ENCODE measurements around the gene SLC25A23.
A peak's percentile ranks its signal among the peaks of the same experiment; 100 is the strongest.
"Not testable (repeated sequence)": the region's sequence is repeated elsewhere in the genome, so short reads cannot be mapped to it uniquely, and the experiment has no call there.

SLC25A23 gene

GRCh38 chr19:6429419-6430221 is 30.0 kb downstream of the SLC25A23 start:
- no peak for TF ChIP-seq CTCF (conservative IDR thresholded peaks at IDR 0.05; ENCODE audit: low read depth, low read length)
- no peak overlapping the region for H3K4me3 ChIP-seq (ENCODE audit: low read depth, low read length)
- DNase-seq (ENCODE audit: low read depth), result no peak

GRCh38 chr19:6428692-6429418 is 30.7 kb downstream of the SLC25A23 start:
- H3K4me3 ChIP-seq (ENCODE audit: low read depth, low read length); DNase-seq (ENCODE audit: low read depth): not testable (repeated sequence)

- no peak overlapping the region for H3K4me3 ChIP-seq (ENCODE audit: low read depth, low read length)
- no peak for TF ChIP-seq CTCF (conservative IDR thresholded peaks at IDR 0.05; ENCODE audit: low read depth, low read length)
- DNase-seq (ENCODE audit: low read depth), result no peak
Measured at GRCh38 chr19:6427131-6427530, 32.5 kb downstream of the SLC25A23 start.

GRCh38 chr19:6425732-6426620 is 33.6 kb downstream of the SLC25A23 start:
- DNase-seq (ENCODE audit: low read depth), result no peak
- no peak for TF ChIP-seq CTCF (conservative IDR thresholded peaks at IDR 0.05; ENCODE audit: low read depth, low read length)
- peak overlapping the region; percentile 11 for H3K4me3 ChIP-seq (ENCODE audit: low read depth, low read length)

GRCh38 chr19:6424939-6425731 is 34.5 kb downstream of the SLC25A23 start:
- H3K4me3 ChIP-seq (ENCODE audit: low read depth, low read length), result peak overlapping the region; percentile 11
- no peak for TF ChIP-seq CTCF (conservative IDR thresholded peaks at IDR 0.05; ENCODE audit: low read depth, low read length)
- DNase-seq (ENCODE audit: low read depth), result peak; percentile 100

- no peak for TF ChIP-seq CTCF (conservative IDR thresholded peaks at IDR 0.05; ENCODE audit: low read depth, low read length)
- no peak for DNase-seq (ENCODE audit: low read depth)
- H3K4me3 ChIP-seq (ENCODE audit: low read depth, low read length), result peak within 1 kb of the TSS; percentile 85
Measured at GRCh38 chr19:6424195-6424938, 35.2 kb downstream of the SLC25A23 start, which contains the start of gene KHSRP. Gene KHSRP, minus strand, starts transcription at chr19:6424811. Its CDS starts 110 bp downstream, at chr19:6424701.

All from choroid plexus epithelial cell (primary cell).